Osteocyte (in vitro differentiated cells): ENCODE measurements around the gene PRDM11. TPM values are rescaled to one million over a fixed set of nuclear protein-coding genes. Genes with fewer than 3 reads are reported as not detected.

Experiments
- DNase-seq: peaks from one replicate; pipeline ENCODE4 v3.0.0; 2021; ENCODE audit warnings: mixed read lengths; ENCODE audit not compliant: unreplicated experiment; ENCODE audit errors: extremely low spot score
- H3K27ac Mint-ChIP-seq: one replicate; pipeline ENCODE4 v1.8.0; 2021; ENCODE audit warnings: mild to moderate bottlenecking, mixed read lengths; ENCODE audit not compliant: unreplicated experiment
- H3K27me3 Mint-ChIP-seq: one replicate; pipeline ENCODE4 v1.8.0; 2021; ENCODE audit warnings: mixed read lengths; ENCODE audit not compliant: unreplicated experiment
- H3K36me3 Mint-ChIP-seq: one replicate; pipeline ENCODE4 v1.8.0; 2021; ENCODE audit warnings: mixed read lengths; ENCODE audit not compliant: unreplicated experiment
- H3K4me1 Mint-ChIP-seq: one replicate; pipeline ENCODE4 v1.8.0; 2021; ENCODE audit warnings: mixed read lengths; ENCODE audit not compliant: unreplicated experiment
- H3K4me3 Mint-ChIP-seq: one replicate; pipeline ENCODE4 v1.8.0; 2021; ENCODE audit warnings: mild to moderate bottlenecking, moderate library complexity, mixed read lengths; ENCODE audit not compliant: unreplicated experiment
- H3K9me3 Mint-ChIP-seq: one replicate; pipeline ENCODE4 v1.8.0; 2021; ENCODE audit warnings: mixed read lengths; ENCODE audit not compliant: unreplicated experiment
- total RNA-seq: library from RNA; stranded (reverse); gene quantifications from 2 replicates; pipeline ENCODE4 v1.2.1, GENCODE V29; 2021
- TF ChIP-seq, protein P1 (sequence below): fragments of 200-600 bp; sonication (generic); IDR thresholded peaks from 2 replicates; pipeline ENCODE4 v1.5.0; 2021; ENCODE audit warnings: antibody characterized with exemption, mild to moderate bottlenecking, moderate library complexity

The PRDM11 gene
- total RNA-seq, 1 donor from 2014 or later = 25.4 TPM

DNA sequence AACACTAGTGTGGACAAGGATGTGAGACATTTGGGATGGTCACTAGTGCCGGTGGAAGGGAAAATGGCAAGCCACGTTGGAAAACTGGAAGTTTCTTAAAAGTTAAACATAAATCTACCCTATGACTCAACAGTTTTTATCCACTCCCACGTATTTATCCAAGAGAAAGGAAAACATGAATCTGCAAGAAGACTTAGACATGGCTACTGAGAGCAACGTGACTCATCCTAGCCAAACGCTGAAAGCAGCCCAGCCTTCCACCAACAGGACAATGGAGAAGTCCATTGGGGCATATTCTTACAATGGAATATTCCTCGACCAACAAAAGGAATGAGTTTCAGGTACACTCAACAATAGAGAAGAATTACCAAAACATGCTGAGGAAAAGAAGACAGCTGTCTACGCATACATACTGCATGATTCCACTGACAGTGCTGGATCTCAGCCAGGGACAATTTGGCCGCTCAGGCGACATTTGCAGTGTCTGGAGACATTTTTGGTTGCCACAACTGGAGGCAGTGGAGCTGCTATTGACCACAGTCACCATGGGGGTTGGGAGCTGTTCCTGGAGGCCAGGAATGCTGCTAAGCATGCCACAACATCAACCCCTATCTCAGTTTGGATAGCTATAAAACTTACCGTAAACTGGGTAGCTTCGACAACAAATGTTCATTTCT lies 118.5 kb downstream of the PRDM11 start:
- no peak for DNase-seq
- no peaks in the 10 kb centered on the region for H3K9me3 Mint-ChIP-seq
- peak overlapping the region; percentile 72 for H3K27ac Mint-ChIP-seq
- H3K27me3 Mint-ChIP-seq = peaks cover 15% of the 10 kb centered on the region
- no peak overlapping the region for H3K4me3 Mint-ChIP-seq
- peaks cover 32% of the 10 kb centered on the region for H3K4me1 Mint-ChIP-seq
- H3K36me3 Mint-ChIP-seq = no peaks in the 10 kb centered on the region
- TF ChIP-seq, protein P1, sequence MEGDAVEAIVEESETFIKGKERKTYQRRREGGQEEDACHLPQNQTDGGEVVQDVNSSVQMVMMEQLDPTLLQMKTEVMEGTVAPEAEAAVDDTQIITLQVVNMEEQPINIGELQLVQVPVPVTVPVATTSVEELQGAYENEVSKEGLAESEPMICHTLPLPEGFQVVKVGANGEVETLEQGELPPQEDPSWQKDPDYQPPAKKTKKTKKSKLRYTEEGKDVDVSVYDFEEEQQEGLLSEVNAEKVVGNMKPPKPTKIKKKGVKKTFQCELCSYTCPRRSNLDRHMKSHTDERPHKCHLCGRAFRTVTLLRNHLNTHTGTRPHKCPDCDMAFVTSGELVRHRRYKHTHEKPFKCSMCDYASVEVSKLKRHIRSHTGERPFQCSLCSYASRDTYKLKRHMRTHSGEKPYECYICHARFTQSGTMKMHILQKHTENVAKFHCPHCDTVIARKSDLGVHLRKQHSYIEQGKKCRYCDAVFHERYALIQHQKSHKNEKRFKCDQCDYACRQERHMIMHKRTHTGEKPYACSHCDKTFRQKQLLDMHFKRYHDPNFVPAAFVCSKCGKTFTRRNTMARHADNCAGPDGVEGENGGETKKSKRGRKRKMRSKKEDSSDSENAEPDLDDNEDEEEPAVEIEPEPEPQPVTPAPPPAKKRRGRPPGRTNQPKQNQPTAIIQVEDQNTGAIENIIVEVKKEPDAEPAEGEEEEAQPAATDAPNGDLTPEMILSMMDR = no peak

- H3K27me3 Mint-ChIP-seq = peaks cover 25% of the 10 kb centered on the region
- no peak overlapping the region for H3K4me3 Mint-ChIP-seq
- no peak overlapping the region for H3K27ac Mint-ChIP-seq
- peaks cover under 1% of the 10 kb centered on the region for H3K9me3 Mint-ChIP-seq
- TF ChIP-seq, protein P1 = no peak
- no peak for DNase-seq
- H3K4me1 Mint-ChIP-seq = peaks cover 32% of the 10 kb centered on the region
- no peaks in the 10 kb centered on the region for H3K36me3 Mint-ChIP-seq
Observed at GRCh38 chr11:45265969-45266675, 119.7 kb downstream of the PRDM11 start.

GRCh38 chr11:45266676-45267020 lies 120.2 kb downstream of the PRDM11 start:
- Mint-ChIP-seq H3K4me3 (no peak overlapping the region), H3K9me3 (peaks cover 5% of the 10 kb centered on the region), H3K36me3 (no peaks in the 10 kb centered on the region), H3K27ac (no peak overlapping the region), H3K4me1 (peaks cover 32% of the 10 kb centered on the region), H3K27me3 (peaks cover 29% of the 10 kb centered on the region)
- TF ChIP-seq, protein P1 = no peak
- DNase-seq = no peak

- no peak overlapping the region for H3K27ac Mint-ChIP-seq
- H3K36me3 Mint-ChIP-seq = no peaks in the 10 kb centered on the region
- no peak overlapping the region for H3K4me3 Mint-ChIP-seq
Observed at GRCh38 chr11:45267052-45267451, 120.6 kb downstream of the PRDM11 start.

More at GRCh38 chr11:45267052-45267451, 120.6 kb downstream of the PRDM11 start:
- H3K9me3 Mint-ChIP-seq = peaks cover 5% of the 10 kb centered on the region
- DNase-seq = no peak
- peaks cover 31% of the 10 kb centered on the region for H3K4me1 Mint-ChIP-seq
- TF ChIP-seq, protein P1 = peak; percentile 33
- H3K27me3 Mint-ChIP-seq = peaks cover 30% of the 10 kb centered on the region
